GM21786 (cell line): ENCODE measurements around the gene POU3F1.

ENCODE experiments used
- ATAC-seq: cut with Tn5 transposase; IDR thresholded peaks from one replicate; pipeline ENCODE4 v1.9.1; 2021; ENCODE audit not compliant: unreplicated experiment

The POU3F1 gene

DNA sequence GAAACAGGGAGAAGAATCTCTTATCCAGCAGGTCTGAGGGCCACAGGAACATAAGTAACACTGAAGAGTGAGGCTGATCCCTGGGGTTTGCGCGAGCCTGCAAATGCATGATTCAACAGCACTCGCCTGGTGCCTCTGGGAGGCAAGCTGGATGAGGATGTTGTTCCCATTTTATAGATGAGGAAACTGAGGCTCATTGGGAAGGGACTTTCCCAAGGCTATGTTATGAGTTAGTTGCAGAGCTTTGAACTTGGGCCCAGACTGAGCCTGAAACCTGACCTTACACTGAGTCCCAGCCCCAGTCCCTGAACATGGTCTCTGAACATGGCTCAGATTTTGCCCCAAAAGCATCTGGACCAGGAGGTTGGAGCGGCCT lies 27.7 kb upstream of the POU3F1 start:
- ATAC-seq, result no peak

- ATAC-seq, result no peak
Observed at GRCh38 chr1:38073534-38074301, 27.1 kb upstream of the POU3F1 start.

DNA sequence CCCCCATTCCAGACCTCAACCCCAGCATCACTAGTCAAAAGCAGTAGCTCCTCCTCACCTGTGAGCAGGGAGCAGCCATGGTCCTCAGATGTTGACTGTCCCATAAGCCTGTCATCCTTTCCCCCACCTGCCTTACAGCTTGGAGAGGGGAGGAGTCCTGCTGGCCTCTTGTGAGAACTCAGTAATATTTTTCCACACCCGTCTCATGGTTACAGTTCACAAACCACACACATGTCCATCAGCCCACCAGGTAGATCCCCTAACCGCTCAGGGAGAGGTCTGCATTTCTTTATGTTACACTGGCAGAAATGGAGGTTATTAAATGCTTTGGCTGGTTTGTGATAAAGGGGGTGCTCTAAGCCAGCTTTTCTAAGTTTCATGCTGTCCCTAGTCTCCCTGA lies 26.3 kb upstream of the POU3F1 start:
- no peak for ATAC-seq

DNA sequence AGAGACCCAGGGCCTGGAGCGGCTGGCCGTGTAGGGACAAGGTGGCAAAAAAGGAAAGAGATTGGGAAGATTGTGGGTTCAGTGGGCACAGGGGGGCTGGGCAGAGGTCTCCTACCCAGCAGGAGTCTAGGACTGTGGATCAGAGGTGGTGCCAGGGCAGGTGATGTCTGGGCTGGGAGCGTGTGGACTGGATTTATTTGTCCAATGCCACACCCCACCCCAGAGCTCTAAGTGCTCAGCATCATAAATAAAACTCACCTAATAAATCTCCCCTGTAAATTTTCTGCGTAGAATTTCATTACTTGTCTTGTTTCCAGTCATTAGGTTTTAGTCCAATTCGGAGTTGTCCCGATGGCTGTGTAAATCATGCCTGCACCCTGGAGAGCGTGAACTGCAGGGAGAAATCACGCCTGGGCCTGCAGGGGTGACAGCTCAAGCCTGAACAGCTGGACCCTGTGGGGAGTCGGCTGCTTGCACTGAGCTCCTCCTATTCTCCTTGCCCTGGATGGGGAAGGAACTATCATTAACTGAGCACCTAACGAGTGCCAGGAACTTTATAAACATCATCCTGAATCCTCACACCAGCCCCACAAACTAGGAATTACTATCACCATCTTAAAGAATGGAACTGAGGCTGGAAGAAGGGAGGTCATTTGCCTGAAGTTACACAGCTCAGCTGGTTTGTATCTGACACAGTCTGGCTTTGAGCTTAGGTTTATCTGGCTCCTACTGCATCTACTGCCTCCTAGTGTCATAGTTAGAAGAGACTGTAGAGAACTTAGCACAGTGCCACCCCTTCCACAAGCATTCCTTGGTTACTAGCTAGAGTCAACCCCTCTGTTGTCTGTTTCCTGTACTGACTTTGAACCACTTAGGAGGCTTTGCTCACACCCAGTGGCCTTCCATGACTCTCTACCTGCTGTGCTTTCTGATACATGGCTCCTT lies 25.0 kb upstream of the POU3F1 start:
- ATAC-seq, result no peak

- ATAC-seq, result no peak
Observed at GRCh38 chr1:38068980-38069340, 22.4 kb upstream of the POU3F1 start.

- no peak for ATAC-seq
Observed at GRCh38 chr1:38068220-38068979, 21.8 kb upstream of the POU3F1 start.

DNA sequence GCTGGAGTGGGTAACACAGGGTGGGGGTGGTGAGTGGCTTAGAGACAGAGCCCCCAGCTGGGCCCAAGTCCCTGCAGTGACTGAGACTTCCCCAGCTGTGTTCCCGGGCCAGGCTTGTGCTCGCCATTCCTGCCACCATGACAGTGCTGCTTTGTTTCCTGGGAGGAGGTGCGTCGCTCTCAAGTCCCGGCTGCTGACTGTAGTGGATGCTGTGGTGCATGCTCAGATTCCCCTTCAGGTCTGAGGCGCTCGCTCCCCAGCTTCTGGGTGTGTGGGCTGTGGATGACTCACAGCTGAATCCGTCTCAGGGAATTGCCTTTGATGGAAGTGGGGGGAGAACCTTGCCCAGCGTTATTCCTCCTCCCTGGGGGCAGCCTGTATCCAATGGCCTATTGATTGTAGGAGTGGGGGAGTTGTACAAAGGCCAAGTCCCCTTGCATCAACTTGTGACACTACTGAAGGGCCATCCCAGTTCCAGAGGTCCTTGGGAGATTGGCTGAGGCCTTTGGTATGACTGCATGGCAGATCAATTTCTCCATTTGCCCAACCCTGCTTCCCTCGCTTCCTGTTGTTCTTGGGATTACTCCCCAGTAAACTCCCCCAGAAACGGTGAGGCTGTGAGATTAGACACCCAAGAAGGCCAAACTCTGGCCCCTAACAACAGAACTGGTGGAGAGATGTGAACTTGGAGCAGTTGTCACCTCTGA lies 17.8 kb upstream of the POU3F1 start:
- ATAC-seq, result no peak

DNA sequence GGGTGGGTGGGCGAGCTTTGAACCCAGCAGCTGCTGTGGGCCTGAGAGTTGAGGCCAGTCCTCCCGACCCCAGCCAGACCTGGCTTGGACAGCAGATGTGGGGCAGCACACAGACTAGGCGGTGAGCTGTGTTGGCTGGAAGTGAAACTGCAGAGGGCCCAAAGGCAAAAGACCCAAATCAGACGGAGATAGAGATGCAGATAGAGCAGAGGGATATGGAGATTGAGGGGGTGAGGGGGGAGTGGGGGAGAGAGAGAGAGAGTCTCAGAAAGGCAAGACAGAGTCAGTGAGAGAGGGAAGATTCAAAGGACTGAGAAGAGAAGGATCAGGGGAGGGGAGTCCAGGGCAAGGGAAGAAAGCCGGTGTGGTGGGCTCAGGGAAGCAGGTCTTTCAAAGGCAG lies 17.0 kb upstream of the POU3F1 start:
- no peak for ATAC-seq

- ATAC-seq, result no peak
Observed at GRCh38 chr1:38062361-38063288, 16.0 kb upstream of the POU3F1 start.

DNA sequence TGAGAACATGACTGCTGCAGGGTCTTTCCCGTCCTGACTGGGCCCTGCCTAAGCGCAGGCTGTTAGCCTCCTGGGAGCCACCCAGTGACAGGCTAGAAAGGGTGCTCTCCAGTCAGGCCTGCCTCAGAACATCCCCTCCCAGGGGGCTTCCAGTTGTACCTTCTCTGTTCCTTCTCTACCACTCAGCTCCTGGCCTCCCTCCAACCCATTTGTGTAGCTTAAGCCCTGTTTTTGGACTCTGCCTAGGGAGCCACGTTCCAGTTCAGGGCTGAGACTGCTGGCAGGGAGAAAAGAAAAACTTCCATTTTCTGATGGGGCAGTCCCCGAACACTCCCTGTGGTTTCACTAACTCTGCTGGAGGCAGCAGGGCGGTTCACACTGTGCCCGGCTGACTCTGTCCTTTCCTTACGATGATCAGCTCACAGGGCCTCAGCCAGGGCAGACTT lies 15.3 kb upstream of the POU3F1 start:
- ATAC-seq, result peak; percentile 78

GRCh38 chr1:38061290-38061689 lies 14.7 kb upstream of the POU3F1 start:
- no peak for ATAC-seq

- ATAC-seq, result no peak
Observed at GRCh38 chr1:38060498-38060897, 13.9 kb upstream of the POU3F1 start.

DNA sequence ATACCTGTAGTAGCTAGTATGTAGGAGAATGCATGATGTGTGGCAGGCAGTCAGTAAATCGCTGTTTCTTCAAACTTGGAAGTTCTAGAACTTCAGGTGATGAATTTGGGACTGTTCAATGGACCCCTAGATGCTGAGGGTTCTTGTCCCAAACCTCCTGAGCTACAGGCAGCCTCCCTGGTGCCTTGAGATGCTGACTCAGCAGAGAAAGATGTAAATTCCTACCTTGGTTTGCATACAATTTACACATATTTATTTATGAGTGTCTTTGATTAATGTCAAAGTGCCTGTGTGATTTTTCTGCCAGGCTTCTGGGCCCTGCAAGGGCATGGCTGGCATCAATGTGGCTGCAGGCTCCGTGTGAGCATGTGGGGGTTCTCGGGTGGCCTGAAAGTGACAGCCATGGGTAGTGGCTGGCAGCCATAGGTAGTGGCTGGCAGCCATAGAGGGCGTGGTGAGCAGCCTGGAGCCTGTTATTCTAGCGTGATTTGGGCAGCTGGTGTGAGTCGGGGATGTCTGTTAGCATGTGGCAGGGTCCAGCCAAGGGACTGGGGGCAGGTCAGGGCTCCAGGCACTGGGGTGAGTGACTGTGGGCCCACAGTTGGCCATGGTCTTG lies 13.2 kb upstream of the POU3F1 start:
- ATAC-seq, result no peak

DNA sequence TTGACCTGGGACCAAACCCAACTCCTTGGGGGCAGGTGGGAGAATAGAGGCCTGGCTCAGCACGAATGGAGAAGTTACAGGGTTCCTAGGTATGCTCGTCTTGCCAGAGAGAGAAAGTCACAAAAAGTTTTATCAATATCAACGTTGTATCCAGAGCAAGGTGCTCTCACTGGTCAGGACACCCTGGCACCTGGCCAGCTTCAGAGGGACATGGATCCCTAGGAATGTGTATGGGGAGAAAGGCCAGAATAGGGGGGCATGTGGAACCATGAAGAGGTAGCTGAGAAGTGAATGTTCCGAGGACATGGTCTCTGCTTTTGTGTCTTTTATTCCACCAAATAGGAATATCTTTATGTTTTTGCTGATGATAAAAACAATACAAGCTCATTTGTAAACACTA lies 9.4 kb upstream of the POU3F1 start:
- no peak for ATAC-seq

GRCh38 chr1:38055398-38055797 lies 8.8 kb upstream of the POU3F1 start:
- ATAC-seq, result no peak

DNA sequence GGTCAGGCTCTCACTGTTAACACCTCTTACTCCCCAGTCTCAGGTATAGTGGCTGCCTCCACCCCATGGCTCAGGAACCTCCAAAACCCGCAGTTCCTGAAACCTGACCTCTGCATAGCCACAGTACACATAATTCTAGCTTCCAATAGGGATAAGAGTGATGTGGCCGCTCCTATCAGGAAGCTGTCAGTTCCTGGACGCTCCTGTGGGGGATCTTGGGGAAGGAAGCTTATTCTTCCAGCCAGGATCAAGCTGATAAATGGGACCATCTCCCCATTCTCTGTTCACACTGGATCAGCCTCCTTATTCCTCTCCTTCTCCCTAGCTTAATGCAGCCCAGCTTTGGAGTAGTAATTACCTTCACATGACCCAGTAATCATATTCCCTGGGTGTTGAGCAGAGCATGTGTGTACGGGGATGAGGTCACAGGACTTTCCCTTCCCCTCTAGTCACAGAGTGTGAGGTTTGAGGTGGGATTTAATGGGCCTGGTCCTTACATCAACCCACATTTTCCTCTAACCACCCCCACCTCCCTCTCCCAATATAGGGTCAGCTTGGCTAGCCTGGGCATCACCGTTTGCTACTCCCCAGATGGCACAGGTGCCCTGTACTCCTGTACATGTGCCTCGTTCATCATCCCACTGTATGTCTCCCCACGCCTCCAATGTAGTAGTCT lies 7.0 kb upstream of the POU3F1 start:
- no peak for ATAC-seq

DNA sequence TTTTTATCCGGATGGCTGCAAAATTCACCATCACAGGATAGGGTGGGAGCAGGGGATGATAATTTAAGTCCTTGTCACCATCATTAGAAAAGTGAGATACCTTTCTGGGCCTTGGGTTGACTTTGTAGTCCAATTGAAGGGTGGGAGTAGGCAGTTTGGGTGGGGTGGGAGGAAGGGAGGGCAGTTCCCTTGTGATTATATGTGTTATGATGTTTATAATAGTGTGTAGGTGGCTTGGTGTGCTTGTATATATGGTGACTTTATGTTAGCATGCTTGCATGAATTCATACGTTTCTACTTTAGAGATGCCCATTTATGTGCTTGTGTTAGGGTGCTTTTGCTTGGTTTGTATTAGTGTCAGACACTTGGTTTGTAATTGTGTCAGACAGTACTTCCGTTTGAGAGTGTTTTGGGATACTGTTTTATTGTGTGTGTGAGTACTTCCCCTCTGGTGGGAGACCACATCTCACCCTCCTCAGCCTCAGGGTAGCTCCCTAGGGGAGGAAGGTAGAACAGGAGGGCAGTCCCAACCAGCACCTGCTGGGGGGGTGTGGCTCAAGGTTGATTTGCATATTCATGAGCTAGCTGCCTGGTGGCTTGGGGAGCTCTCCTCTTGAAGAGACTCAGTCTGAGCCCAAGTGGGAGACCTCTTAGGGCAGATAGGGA lies 6.3 kb upstream of the POU3F1 start:
- ATAC-seq, result no peak

- no peak for ATAC-seq
Observed at GRCh38 chr1:38051079-38051543, 4.5 kb upstream of the POU3F1 start.
